Neural cell (in vitro differentiated cells): ENCODE data around the gene LGALS8. TPM values are rescaled to one million over a fixed set of nuclear protein-coding genes. Genes with fewer than 3 reads are reported as not detected.

ENCODE experiments used
- H2AFZ ChIP-seq: fragments of 200-600, 300-800 bp; sonication (generic), shearing (Covaris generic); 2 replicates; pipeline ENCODE4 v1.6.0; 2014; ENCODE audit warnings: low read depth, mild to moderate bottlenecking, antibody characterized with exemption, low read length, moderate library complexity
- H3F3A ChIP-seq: fragments of 200-600 bp; shearing (Covaris generic); 2 replicates; pipeline ENCODE4 v1.6.1; 2016; ENCODE audit warnings: mild to moderate bottlenecking, moderate library complexity, mixed read lengths, antibody characterized with exemption, low read length; ENCODE audit not compliant: insufficient read depth, poor library complexity, severe bottlenecking
- H3K27ac ChIP-seq: fragments of 200-600, 300-800 bp; sonication (generic), shearing (Covaris generic); 2 replicates; pipeline ENCODE4 v1.5.1; 2014; ENCODE audit warnings: mild to moderate bottlenecking, low read length, moderate library complexity
- H3K27me3 ChIP-seq: fragments of 300-800, 200-600 bp; sonication (generic), shearing (Covaris generic); 2 replicates; pipeline ENCODE4 v1.6.0; 2014; ENCODE audit warnings: mild to moderate bottlenecking, low read depth, low read length, moderate library complexity; ENCODE audit not compliant: insufficient read depth
- H3K36me3 ChIP-seq: fragments of 300-800, 200-600 bp; sonication (generic), shearing (Covaris generic); 2 replicates; pipeline ENCODE4 v1.5.1; 2014; ENCODE audit warnings: mild to moderate bottlenecking, antibody characterized with exemption, low read length, moderate library complexity; ENCODE audit not compliant: insufficient read depth
- H3K4me2 ChIP-seq: fragments of 300-800, 200-600 bp; sonication (generic), shearing (Covaris generic); 2 replicates; pipeline ENCODE4 v1.6.0; 2014; ENCODE audit warnings: mild to moderate bottlenecking, low read length
- H3K4me3 ChIP-seq: fragments of 300-800, 200-600 bp; sonication (generic), shearing (Covaris generic); 2 replicates; pipeline ENCODE4 v1.5.1; 2014; ENCODE audit warnings: mild to moderate bottlenecking, low read length, moderate library complexity
- H3K79me2 ChIP-seq: fragments of 200-600 bp; shearing (Covaris generic); replicated peaks from 2 replicates; pipeline ENCODE4 v1.6.0; 2014; ENCODE audit warnings: mild to moderate bottlenecking, low read length, moderate library complexity; ENCODE audit not compliant: insufficient read depth
- H3K9ac ChIP-seq: fragments of 300-800, 200-600 bp; sonication (generic), shearing (Covaris generic); 2 replicates; pipeline ENCODE4 v1.6.1; 2016; ENCODE audit warnings: mild to moderate bottlenecking, low read length, mixed read lengths
- H3K9me2 ChIP-seq: fragments of 200-600 bp; shearing (Covaris generic); 2 replicates; pipeline ENCODE4 v1.6.1; 2016; ENCODE audit warnings: mild to moderate bottlenecking, low read length, mixed read lengths; ENCODE audit not compliant: insufficient read depth
- H3K9me3 ChIP-seq: fragments of 200-600, 300-800 bp; sonication (generic), shearing (Covaris generic); 2 replicates; pipeline ENCODE4 v1.6.1; 2016; ENCODE audit warnings: mild to moderate bottlenecking, mixed run types, low read length, moderate library complexity, mixed read lengths
- H4K20me1 ChIP-seq: fragments of 200-600 bp; shearing (Covaris generic); 2 replicates; pipeline ENCODE4 v1.6.1; 2016; ENCODE audit warnings: mild to moderate bottlenecking, mixed run types; ENCODE audit not compliant: insufficient read depth
- EP300 ChIP-seq: fragments of 450-650 bp; conservative IDR thresholded peaks from 2 replicates; pipeline ENCODE4 v1.6.1; 2014; ENCODE audit warnings: antibody characterized with exemption, mild to moderate bottlenecking, moderate library complexity; ENCODE audit not compliant: poor library complexity, severe bottlenecking
- EZH2 ChIP-seq: fragments of 200-600, 300-800 bp; shearing (Covaris generic), sonication (generic); IDR thresholded peaks from 2 replicates; pipeline ENCODE4 v1.6.1; 2014; ENCODE audit warnings: antibody characterized with exemption, low read length, borderline replicate concordance, mild to moderate bottlenecking; ENCODE audit not compliant: insufficient read depth, poor library complexity, severe bottlenecking
- MXI1 ChIP-seq: fragments of 450-650 bp; conservative IDR thresholded peaks from 2 replicates; pipeline ENCODE4 v1.6.1; 2014; ENCODE audit warnings: antibody characterized with exemption, mild to moderate bottlenecking; ENCODE audit not compliant: poor library complexity, severe bottlenecking
- POLR2AphosphoS5 ChIP-seq: IDR thresholded peaks from 2 replicates; pipeline ENCODE4 v1.6.1; 2012
- RAD21 ChIP-seq: fragments of 450-650 bp; conservative IDR thresholded peaks from 2 replicates; pipeline ENCODE4 v1.6.1; 2014; ENCODE audit warnings: antibody characterized with exemption, mild to moderate bottlenecking, moderate library complexity
- SMC3 ChIP-seq: fragments of 450-650 bp; conservative IDR thresholded peaks from 2 replicates; pipeline ENCODE4 v1.6.1; 2014; ENCODE audit warnings: antibody characterized with exemption, mild to moderate bottlenecking, moderate library complexity; ENCODE audit not compliant: poor library complexity
- TAF1 ChIP-seq: IDR thresholded peaks from 2 replicates; pipeline ENCODE4 v1.6.1; 2012; ENCODE audit warnings: low read depth
- polyA plus RNA-seq: library from polyadenylated mRNA; depleted of rRNA; stranded (reverse); fragments of >200 nt; gene quantifications from 2 replicates; pipeline ENCODE4 v1.2.3, GENCODE V29; 2014
- TF ChIP-seq, protein P1 (sequence below): IDR thresholded peaks from 2 replicates; pipeline ENCODE4 v1.6.1; 2012; ENCODE audit warnings: borderline replicate concordance
- TF ChIP-seq, protein P2 (sequence below): fragments of 450-650 bp; IDR thresholded peaks from 2 replicates; pipeline ENCODE4 v1.5.1; 2014; ENCODE audit warnings: antibody characterized with exemption, mild to moderate bottlenecking, moderate library complexity; ENCODE audit not compliant: poor library complexity, severe bottlenecking

The LGALS8 gene
- polyA plus RNA-seq, 1 donor from 2014 or later: 1.0 TPM

DNA sequence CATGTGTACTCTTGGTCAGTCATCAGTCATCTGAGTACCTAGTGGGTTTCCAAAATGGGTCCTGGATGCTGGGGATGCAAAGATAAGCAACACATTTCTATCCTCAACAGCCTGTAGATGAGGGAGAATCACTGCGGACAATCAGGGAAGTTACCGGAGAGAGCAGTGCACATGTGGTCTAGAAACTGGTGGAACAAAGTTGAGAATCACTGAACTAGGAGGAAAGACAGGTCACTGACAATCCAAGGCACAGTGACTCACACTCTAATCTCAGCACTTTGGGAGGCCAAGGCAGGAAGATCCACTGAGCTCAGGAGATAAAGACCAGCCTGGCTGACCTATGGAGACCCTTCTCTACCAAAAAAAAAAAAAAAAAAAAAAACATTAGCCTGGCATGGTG is 31.4 kb upstream of the LGALS8 start:
- Histone ChIP-seq H3K79me2 (no peaks in the 10 kb centered on the region), H3K4me3 (no peak overlapping the region), H3K9me2 (no peaks in the 10 kb centered on the region), H3K27me3 (no peaks in the 10 kb centered on the region), H3F3A (no peaks in the 10 kb centered on the region), H3K36me3 (no peaks in the 10 kb centered on the region), H3K9me3 (no peaks in the 10 kb centered on the region), H4K20me1 (no peaks in the 10 kb centered on the region), H2AFZ (no peak overlapping the region), H3K9ac (no peak overlapping the region), H3K4me2 (no peak overlapping the region), H3K27ac (no peak overlapping the region)
- TF ChIP-seq, protein P1, sequence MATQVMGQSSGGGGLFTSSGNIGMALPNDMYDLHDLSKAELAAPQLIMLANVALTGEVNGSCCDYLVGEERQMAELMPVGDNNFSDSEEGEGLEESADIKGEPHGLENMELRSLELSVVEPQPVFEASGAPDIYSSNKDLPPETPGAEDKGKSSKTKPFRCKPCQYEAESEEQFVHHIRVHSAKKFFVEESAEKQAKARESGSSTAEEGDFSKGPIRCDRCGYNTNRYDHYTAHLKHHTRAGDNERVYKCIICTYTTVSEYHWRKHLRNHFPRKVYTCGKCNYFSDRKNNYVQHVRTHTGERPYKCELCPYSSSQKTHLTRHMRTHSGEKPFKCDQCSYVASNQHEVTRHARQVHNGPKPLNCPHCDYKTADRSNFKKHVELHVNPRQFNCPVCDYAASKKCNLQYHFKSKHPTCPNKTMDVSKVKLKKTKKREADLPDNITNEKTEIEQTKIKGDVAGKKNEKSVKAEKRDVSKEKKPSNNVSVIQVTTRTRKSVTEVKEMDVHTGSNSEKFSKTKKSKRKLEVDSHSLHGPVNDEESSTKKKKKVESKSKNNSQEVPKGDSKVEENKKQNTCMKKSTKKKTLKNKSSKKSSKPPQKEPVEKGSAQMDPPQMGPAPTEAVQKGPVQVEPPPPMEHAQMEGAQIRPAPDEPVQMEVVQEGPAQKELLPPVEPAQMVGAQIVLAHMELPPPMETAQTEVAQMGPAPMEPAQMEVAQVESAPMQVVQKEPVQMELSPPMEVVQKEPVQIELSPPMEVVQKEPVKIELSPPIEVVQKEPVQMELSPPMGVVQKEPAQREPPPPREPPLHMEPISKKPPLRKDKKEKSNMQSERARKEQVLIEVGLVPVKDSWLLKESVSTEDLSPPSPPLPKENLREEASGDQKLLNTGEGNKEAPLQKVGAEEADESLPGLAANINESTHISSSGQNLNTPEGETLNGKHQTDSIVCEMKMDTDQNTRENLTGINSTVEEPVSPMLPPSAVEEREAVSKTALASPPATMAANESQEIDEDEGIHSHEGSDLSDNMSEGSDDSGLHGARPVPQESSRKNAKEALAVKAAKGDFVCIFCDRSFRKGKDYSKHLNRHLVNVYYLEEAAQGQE: no peak
- no peak for TF ChIP-seq EP300
- no peak for TF ChIP-seq EZH2
- no peak for TF ChIP-seq RAD21
- TF ChIP-seq POLR2AphosphoS5: no peak
- no peak for TF ChIP-seq SMC3

DNA sequence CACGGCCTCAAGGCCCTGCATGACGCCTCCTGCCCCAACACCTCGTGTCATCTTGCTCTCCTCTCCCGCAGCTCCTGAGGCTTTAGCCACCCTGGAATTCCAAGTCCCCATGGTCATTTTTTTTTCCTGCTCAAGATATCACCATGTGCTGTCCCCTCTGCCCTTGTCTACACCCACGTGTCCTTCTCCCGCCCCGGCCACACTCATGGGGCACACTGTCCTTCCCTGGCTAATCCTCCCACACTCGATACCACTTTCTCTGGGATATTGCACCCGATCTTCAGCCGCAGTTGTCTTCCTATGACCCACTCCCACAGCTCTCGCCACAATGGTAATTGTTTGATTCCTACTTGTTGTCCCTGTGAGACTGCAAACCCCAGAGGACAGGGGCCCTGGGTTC is 29.7 kb upstream of the LGALS8 start:
- H3K9me2 ChIP-seq: no peaks in the 10 kb centered on the region
- H3K27ac ChIP-seq: no peak overlapping the region
- H2AFZ ChIP-seq: no peak overlapping the region
- no peak overlapping the region for H3K9ac ChIP-seq
- no peaks in the 10 kb centered on the region for H3F3A ChIP-seq
- no peak overlapping the region for H3K4me3 ChIP-seq
- H3K36me3 ChIP-seq: no peaks in the 10 kb centered on the region
- H3K4me2 ChIP-seq: no peak overlapping the region
- H3K9me3 ChIP-seq: no peaks in the 10 kb centered on the region
- no peaks in the 10 kb centered on the region for H4K20me1 ChIP-seq
- TF ChIP-seq SMC3: no peak
- TF ChIP-seq POLR2AphosphoS5: no peak
- TF ChIP-seq MXI1: no peak
- H3K79me2 ChIP-seq: no peaks in the 10 kb centered on the region
- H3K27me3 ChIP-seq: no peaks in the 10 kb centered on the region

- no peak overlapping the region for H3K9ac ChIP-seq
- no peaks in the 10 kb centered on the region for H3K9me2 ChIP-seq
- TF ChIP-seq POLR2AphosphoS5: no peak
- TF ChIP-seq TAF1: no peak
- TF ChIP-seq EZH2: no peak
- no peak for TF ChIP-seq EP300
- TF ChIP-seq, protein P2, sequence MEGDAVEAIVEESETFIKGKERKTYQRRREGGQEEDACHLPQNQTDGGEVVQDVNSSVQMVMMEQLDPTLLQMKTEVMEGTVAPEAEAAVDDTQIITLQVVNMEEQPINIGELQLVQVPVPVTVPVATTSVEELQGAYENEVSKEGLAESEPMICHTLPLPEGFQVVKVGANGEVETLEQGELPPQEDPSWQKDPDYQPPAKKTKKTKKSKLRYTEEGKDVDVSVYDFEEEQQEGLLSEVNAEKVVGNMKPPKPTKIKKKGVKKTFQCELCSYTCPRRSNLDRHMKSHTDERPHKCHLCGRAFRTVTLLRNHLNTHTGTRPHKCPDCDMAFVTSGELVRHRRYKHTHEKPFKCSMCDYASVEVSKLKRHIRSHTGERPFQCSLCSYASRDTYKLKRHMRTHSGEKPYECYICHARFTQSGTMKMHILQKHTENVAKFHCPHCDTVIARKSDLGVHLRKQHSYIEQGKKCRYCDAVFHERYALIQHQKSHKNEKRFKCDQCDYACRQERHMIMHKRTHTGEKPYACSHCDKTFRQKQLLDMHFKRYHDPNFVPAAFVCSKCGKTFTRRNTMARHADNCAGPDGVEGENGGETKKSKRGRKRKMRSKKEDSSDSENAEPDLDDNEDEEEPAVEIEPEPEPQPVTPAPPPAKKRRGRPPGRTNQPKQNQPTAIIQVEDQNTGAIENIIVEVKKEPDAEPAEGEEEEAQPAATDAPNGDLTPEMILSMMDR: no peak
- TF ChIP-seq, protein P1: no peak
- no peak for TF ChIP-seq RAD21
- TF ChIP-seq MXI1: no peak
- TF ChIP-seq SMC3: no peak
- no peak overlapping the region for H3K4me3 ChIP-seq
- no peak overlapping the region for H2AFZ ChIP-seq
- H3F3A ChIP-seq: no peaks in the 10 kb centered on the region
- H3K79me2 ChIP-seq: no peaks in the 10 kb centered on the region
- H3K36me3 ChIP-seq: no peaks in the 10 kb centered on the region
- no peak overlapping the region for H3K4me2 ChIP-seq
- H3K27me3 ChIP-seq: no peaks in the 10 kb centered on the region
- no peak overlapping the region for H3K27ac ChIP-seq
- H4K20me1 ChIP-seq: no peaks in the 10 kb centered on the region
- no peaks in the 10 kb centered on the region for H3K9me3 ChIP-seq
These were observed 29.0 kb upstream of the LGALS8 start for GRCh38 chr1:236494586-236495466.
